Caki2 (cell line): ENCODE measurements around the gene DLX3. TPM values are rescaled to one million over a fixed set of nuclear protein-coding genes. Genes with fewer than 3 reads are reported as not detected.
A peak's percentile ranks its signal among the peaks of the same experiment; 100 is the strongest.

Experiments used
- DNase-seq: peaks from one replicate; pipeline ENCODE4 v3.0.0-alpha.2; 2015; ENCODE audit warnings: low read depth
- in situ Hi-C: cut with HindIII; loops from 2 replicates; pipeline ENCODE4 v1.10.0; 2016; ENCODE audit warnings: low sequenced_read_pairs, low pct_unique_long_range_greater_than_20kb, mixed read lengths
- total RNA-seq: library from RNA; depleted of rRNA; stranded (reverse); fragments of >200 nt; shearing (Covaris generic); gene quantifications from 2 replicates; pipeline ENCODE4 v1.2.3, GENCODE V29; 2014; ENCODE audit warnings: low replicate concordance

Gene DLX3
- total RNA-seq, 1 experiment from 2014 or later, result not detected

DNA sequence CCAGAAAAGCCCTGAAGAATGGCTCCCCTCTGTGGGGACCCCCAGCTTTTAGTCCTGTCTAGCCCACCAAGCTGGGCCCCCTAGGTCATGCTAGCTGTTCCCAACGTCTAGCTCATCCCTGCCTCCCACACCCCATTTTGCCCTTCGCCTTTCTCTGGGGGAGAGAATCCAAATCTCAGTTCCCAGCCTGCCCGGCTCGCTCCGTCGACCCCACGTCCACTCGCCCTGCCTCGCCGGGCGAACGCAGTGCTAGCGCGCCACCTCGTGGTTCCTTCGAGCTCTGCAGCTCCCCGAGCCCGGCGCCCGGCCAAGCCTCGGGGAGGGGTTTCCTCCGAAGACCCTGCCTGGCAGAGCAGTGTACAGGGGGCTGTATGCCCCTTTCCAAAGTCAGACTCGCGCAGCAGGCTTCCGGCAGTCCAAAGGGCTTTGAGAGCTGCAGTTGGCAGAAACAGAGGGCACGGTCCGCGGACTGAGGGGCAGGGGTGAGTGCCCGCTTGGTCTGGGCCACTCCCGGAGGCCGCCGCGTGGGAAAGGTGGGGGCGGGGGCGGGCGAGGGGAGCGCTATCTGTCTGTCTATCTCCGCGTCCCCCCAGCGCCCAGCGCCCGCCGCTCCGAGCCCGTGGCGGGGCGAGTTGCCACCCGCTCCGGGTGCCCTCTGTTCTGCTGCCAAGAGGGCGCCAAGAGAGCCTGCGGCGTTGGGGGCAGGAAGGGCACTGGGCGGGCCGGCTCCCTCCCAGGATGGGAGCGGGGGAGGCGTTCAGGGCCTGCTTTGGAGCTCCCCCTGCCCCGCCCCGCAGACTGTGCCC is 1.7 kb upstream of the DLX3 start:
- DNase-seq, result peak; percentile 40
- in situ Hi-C loops, result loop anchor here (10.0 kb wide), 1 partner anchor 92 kb away; no protein-coding TSS in a partner anchor

DNA sequence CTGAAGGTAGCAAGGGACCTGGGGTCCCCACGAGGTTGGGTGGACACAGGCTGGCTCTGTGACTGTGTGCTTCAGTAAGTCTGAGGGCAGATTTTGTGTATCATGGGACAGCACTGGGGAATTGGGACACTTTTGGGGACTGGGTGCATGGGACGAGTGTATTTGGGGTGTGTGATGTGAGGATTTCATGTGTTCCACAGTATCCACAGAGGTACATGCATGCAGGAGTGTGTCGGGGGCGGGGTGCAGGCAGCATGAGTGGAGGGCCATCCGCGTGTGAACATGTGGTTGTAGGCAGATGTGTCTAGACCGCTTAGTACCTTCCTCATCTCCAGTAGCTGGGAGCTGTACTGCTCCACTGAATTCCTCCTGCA is 1.1 kb upstream of the DLX3 start:
- no peak for DNase-seq
- in situ Hi-C loops, result loop anchor here (10.0 kb wide), 1 partner anchor 91 kb away; no protein-coding TSS in a partner anchor

DNA sequence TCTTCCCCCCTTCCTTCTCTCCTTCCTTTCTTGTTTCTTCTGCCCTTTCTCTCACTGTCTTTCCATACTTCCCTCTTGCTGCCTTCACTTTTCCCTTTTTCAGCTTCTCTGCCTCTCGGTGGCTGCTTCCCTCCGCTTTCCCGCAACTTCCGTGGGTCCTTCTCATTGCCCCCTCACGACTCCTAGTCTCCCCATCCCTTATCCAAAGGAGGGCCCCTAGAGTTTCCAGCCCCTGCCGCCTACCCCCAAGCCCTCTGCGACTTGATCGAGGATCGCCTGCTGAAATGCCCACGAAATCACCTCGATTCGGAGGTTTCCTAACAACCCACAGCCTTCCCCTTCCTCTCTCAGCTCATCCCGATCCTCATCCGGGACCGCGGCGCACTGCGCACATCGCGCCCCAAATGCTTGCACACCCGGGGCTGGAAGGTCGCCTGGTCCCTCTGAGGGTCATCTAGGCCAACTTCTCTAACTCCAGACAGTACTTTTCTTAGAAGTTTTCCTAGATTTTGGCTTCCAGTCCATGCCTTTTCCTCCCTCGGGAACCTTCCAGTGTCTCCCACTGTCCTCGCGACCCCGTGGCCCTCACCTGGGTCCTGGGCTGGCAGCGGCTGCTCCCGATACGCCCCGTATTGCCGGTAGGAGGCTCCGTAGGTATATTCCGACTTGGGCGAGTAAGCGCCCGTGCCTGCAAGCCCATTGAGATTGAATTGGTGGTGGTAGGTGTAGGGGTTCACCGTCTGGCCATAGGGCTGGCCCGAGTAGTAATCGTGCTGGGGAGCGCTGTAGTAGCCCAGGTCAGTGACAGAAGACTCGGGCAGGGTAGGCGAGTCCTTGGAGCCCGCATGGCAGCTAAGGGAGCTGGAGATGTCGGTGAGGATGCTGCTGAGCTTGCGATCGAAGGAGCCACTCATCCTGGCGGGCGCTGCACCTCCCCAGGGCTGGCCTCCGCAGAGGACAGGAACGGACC is 654 bp downstream of the DLX3 start:
- in situ Hi-C loops, result loop anchor here (10.0 kb wide), 1 partner anchor 90 kb away; no protein-coding TSS in a partner anchor

DNA sequence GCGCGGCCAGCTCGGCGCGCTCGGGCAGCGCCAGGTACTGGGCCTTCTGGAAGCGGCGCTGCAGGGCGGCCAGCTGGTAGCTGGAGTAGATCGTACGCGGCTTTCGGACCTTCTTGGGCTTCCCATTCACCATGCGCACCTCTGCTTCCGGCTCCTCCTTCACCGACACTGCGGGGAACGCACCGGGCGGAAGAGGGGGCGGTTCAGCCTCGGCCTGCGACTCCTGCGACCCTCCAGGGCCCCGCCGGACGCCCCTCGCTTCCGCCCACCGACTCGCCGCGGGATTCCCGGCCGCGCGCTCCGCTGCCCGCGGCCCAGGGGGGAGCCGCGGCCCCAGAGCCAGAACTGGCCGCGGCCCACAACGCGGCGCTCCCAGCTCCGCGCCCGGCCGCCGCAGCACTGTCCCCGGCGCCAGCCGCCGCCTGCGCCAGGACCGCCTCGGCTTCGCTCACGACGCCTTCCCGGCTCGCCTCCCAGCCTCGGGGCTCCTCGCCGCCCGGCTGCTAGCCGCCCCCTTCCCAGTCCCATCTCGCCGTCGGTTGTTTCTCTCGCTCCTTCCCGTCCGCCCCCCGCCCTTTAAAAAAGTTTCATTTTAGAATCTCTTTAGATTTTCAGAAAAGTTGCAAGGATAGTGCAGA is 1.5 kb downstream of the DLX3 start:
- no peak for DNase-seq
- in situ Hi-C loops, result loop anchor here (10.0 kb wide), 1 partner anchor 89 kb away; no protein-coding TSS in a partner anchor

More for the DNA sequence above, 654 bp downstream of the DLX3 start:
- no peak for DNase-seq

DNA sequence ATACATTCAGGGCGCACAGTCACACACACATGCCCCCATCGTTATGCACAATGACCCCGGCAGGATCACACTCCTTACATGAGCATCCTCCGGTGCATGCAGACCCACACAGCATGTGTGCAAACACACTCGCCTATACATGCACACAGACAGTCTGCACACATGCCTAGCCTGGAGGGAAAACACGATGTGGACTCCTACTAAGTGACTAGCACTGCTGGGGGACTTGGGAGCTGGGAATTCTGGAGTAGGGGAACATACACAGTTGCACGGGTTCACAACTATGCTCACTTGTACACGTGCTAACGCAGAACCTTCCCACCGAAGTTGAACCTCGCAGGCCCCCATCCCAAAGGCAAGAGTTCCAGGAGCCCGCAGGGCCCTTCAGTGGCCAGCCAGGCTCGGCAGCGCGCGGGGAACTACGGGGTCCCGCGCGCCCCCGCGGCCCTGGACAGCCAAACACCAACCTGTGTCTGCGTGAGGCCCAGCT is 2.0 kb downstream of the DLX3 start:
- in situ Hi-C loops, result loop anchor here (10.0 kb wide), 1 partner anchor 88 kb away; no protein-coding TSS in a partner anchor
- DNase-seq, result no peak

DNA sequence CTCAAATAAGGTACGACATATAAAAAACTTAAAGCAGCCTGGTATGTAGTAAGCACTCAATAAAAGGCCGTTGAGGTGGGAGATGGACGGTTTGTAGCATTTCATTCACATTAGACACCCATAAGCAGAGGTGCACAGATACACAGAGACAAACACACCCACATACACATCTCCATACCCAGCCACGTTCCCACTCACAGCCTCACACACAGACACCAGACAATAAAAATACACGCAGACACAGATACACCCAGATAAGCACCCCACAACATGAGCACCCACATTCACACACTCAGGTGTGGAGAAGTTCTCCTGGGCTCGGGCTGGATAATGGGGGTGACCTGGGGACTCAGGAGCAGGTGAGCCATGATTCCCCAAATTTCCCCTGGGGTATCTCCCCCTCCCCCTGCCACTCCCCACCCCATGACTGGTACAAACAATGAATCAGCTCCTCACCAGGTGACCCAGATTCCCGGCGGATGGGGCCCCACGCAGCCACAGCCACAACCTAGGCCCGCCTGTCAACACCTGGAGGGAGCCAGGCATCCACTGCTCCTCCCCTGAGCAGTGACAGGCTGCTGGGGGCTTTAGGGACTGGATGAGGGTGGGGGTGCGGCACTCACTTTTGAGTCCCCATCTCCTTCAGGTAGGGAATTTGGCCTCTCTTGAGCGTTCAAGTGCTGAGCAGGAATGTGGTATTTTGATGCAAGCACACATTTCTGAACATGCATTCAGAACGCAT is 2.7 kb downstream of the DLX3 start:
- no peak for DNase-seq
- in situ Hi-C loops, result loop anchor here (10.0 kb wide), 1 partner anchor 88 kb away; no protein-coding TSS in a partner anchor

DNA sequence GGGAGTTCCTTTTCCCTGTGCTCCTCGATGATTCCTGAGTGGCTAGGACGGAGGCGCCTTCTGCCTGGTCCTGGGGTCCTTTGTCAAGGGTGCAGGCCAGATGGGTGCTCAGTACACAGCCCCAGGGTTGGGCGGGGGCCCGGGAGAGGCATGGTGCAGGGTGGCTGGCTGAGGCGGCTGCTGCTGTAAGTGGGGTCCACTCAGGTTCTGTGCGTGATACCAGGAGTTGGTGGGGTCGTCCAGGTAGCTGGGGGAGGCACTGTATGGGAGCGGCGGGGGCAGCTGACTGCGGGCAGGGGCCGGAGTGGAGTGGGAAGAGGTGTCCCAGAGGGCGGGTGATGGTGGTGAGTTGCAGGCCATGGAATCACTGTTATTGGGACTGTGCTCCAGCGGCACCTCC is 3.6 kb downstream of the DLX3 start:
- in situ Hi-C loops, result loop anchor here (10.0 kb wide), 1 partner anchor 87 kb away; no protein-coding TSS in a partner anchor
- DNase-seq, result no peak

DNA sequence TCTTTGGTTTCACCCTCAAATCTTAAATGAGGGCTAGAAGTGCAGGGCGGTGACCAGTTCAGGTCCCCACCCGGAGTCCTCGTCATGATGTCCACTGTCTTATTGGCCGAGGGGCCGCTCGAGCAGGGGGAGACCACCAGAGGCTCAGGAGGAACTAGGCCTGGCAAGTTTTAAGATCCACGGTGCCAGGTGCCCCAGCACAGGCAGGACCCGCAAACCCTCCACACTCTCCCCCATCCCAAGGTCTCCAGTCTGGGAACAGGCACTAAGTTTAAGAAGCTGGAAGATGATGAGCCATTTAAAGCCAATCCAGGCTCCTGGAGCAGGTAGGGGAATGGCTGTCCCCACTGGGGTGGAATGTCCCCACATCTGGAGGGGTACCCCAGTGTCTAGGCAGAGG is 4.1 kb downstream of the DLX3 start:
- in situ Hi-C loops, result loop anchor here (10.0 kb wide), 1 partner anchor 86 kb away; no protein-coding TSS in a partner anchor
- no peak for DNase-seq

DNA sequence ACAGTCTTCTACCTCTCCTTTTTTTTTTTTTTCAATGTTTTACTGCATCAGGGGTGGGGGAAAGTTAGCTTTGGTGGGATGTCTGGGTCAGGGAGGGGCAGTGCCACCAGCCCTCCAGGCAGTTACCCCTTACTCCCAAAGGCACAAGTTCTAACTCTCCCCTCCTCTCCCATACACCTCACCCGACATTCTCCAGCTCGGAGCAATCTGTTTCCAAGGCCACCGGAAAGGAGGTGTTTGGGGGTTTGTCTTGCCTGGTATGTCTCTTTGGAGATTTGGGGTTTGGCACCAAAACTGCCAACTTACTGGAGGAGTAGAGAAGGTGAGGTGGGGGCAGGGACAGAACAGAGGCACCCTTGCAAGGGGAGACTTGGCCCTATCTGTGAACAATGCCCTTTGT is 4.7 kb downstream of the DLX3 start:
- in situ Hi-C loops, result loop anchor here (10.0 kb wide), 1 partner anchor 86 kb away; no protein-coding TSS in a partner anchor
- no peak for DNase-seq

DNA sequence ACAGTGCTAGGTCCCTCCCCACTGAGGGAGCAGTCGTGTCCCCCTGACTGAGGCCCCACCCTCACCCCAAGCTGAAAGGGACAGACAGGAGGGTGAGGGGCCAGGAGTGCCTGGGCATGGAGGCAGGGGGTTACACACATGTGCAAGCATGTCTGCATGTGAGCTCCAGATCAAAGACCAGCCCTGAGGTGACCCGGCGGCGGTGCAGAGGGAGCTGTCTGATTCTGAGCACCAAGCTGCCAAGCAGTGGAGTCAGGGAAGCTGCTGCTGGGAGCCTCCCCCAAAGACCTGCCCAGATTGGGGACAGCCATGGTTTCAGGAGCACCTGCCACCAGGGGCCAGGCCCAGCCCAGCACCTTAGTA is 5.5 kb downstream of the DLX3 start:
- in situ Hi-C loops, result no loop called here
- DNase-seq, result no peak

DNA sequence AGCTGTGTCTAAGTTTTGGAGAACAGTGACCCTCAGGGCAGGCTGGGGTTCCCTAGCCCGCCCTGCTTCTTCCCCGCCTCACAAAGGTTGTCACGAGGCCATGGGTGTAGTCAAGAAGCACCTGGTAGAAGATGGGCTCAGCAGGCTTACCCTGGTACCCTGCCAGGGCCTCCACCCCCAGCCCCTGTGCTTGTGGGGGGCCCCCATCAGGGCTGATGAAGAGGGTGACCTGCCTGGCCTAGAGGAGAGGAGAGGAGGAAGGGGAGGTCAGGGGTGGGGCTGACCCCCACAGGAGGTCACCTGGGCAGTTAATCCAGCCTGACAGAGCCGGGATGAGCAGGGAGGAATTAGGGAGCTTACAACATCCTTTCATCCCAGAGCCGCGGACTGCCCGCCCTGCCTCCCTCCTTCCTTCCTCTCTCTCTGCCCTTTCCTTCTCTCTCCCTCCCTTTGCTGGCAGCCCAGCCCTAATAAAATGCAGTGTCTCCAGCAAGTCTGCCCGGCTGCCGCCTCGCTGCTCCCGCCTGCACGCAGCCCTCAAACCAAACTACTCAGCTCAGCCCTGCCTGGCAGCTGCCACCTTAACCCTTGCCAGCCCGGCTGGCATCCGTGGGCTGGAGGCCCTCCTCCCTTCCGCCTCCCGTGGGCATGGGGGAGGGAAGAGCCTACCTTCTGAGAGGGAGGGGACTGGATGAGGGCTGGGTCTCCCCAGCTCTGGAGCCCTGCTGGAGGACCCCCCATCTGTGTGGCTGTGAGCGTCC is 7.2 kb downstream of the DLX3 start:
- DNase-seq, result peak; percentile 23
- in situ Hi-C loops, result no loop called here

DNA sequence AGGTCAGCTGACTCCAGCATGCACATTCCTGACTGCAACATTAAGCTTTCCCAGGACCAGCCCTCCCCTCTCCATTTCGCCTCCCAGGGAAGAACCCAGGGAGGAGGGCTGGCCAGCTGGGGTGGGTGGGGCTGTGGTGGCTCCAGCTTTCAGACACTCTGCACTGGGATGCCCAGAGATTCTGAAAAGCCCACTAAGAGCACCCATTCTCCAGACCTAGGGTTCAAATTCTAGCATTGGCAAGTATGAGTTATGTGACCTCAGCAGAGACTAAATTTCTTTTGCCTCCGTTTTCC is 7.8 kb downstream of the DLX3 start:
- in situ Hi-C loops, result no loop called here
- no peak for DNase-seq

DNA sequence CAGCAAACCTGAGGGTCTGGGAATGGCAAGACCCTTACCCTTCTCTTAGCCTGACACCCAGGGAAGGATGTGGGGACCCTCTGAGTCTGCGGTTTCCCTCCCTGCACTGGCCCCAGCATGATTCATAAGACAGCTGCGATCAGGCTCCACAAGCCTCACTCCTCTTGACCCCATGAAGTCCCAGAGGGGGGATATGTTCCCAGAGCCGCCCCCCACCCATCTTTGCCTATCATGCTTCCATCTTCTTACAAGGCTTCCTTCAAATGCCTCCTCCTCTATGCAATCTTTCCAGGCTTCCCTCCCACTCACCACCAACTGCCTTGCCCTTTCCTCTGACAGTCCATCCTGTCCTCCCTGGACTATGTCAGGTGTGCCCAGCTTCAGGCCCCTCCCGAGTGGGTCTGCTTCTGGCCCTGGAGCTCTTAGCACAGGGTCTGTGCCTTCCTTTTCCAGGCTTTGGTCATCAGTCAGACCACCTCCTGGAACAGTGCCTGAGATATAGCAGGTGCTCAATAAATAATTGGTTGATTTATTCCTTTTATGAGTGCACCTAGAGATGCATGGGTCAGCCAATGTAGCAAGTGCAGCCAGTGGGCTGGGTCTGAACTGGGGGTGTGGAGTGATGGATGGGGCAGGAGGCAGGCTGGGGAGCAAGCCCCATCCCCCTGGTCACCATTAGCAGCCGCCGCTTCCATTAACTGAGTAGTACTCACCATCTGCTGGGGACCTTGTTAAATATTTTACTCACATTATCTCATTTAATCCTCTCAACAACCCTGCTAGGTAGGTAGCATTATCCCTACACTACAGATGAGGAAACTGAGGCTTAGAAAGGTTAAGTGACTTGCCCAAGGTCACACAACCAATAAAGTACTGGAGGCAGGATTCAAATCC is 8.4 kb downstream of the DLX3 start:
- in situ Hi-C loops, result no loop called here
- DNase-seq, result no peak

DNA sequence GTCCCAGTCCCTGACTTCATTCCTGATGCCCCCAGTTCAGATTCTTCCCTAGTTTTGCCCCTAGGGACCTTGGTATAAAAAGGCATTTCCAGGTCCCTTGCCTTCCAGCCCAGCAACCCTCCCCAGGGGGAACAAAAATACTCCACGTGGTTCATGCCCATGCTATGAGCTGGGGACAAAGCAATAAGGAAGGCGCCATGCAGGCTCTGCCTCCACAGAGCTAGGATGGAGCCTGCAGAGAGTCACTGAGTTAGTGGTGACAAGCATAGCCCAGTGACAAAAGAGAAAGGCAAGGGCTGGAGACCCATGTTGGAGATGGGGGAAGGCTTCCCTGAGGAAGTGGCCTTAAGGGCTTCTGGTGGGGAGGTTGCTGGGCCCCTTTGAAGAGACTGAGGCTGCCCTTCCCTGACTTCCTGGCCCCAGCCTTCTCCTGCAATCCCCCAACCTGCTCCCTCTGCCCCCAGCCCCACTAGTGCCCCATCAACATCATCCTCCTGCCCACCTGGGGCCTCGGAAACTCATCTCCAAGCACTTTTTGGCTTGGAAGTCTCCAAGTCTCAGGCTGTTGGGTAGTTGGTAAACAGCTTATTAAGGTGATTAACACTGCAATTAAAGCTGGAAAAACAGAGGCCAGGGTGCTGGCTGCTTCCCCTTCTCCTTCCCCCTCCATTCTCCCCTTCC is 9.6 kb downstream of the DLX3 start:
- in situ Hi-C loops, result no loop called here
- no peak for DNase-seq

DNA sequence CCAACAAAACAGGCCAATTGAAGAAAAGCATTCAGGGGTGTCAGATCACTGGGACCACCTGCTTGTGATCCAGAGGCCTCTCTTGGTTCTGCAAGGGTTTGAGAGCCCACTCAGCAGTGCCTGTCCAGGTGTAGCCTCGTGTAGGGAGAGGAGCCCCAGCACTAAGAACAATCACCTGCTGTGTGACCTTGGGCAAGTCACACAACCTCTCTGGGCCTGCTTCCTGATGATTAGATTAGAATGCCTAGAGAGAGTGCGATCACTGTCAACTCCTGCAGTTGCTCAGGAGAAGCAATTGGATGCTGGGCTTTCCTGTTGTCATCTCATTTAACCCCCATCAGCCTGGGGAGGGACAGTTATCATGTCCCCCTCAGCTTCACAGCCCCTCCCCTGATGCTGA is 10.2 kb downstream of the DLX3 start:
- in situ Hi-C loops, result no loop called here
- DNase-seq, result no peak

DNA sequence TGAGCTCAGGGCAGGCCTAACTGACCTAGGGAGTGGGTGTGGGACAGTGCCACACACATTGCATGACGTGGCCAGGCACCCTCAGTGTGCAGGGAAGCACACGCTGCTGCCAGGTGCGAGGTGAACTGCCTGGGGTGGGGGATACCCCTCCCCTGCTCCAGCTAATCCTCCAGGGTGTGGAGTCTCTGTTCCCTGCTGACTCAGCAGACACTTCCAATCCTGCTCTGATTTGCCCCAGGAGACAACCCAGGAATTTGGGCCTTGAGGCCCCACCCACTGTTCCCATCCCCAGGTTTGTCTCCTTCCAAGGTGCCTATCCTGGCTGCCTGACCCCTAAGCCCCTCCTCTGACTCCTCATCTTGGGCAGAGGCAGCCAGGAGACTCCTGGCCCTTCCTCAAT is 10.7 kb downstream of the DLX3 start:
- DNase-seq, result no peak
- in situ Hi-C loops, result no loop called here
